ENCODE data around the gene SYT7.

GRCh38 chr11:61602775-61603569 lies 22.1 kb upstream of the SYT7 start:
- TF ChIP-seq POLR2A (IDR thresholded peaks at IDR 0.05; ENCODE audit: low read depth, low read length) (no peak), TAF1 (IDR thresholded peaks at IDR 0.05; ENCODE audit: borderline replicate concordance, low read depth, low read length) (no peak)

All from GM12892 (cell line).